ENCODE measurements around the gene VSIG10L2.

VSIG10L2 gene

GRCh38 chr11:125995313-125995712 is 49.5 kb downstream of the VSIG10L2 start:
- Histone ChIP-seq H2BK15ac (ENCODE audit: low read depth, poor library complexity, severe bottlenecking) (no peak overlapping the region), H3K4me1 (ENCODE audit: control insufficient read depth, insufficient read depth, low read depth, low read length) (no peaks in the 10 kb centered on the region), H4K8ac (ENCODE audit: low read length) (no peak overlapping the region), H3K4ac (ENCODE audit: low read depth in 1 of 2, low read length in 2 of 2) (no peak overlapping the region), H2BK120ac (ENCODE audit: low read depth, low read length) (no peak overlapping the region), H3K14ac (ENCODE audit: low read length in 2 of 2) (no peak overlapping the region), H3K4me2 (ENCODE audit: low read length, poor library complexity, severe bottlenecking) (no peak overlapping the region), H2BK12ac (ENCODE audit: low read length in 2 of 2) (no peak overlapping the region), H2AK5ac (ENCODE audit: low read length, severe bottlenecking) (no peak overlapping the region), H3K27me3 (ENCODE audit: control insufficient read depth in 1 of 2, insufficient read depth in 1 of 2, low read length in 2 of 2) (no peaks in the 10 kb centered on the region), H3K27ac (ENCODE audit: low read length, poor library complexity, severe bottlenecking) (no peak overlapping the region), H3K9ac (ENCODE audit: low read length) (peak overlapping the region; percentile 29), H3K4me3 (ENCODE audit: insufficient read depth in 1 of 2, low read depth in 1 of 2, low read length in 2 of 2) (no peak overlapping the region), H3K79me1 (replicated peaks; ENCODE audit: low read length, poor library complexity, severe bottlenecking) (no peaks in the 10 kb centered on the region), H3K18ac (ENCODE audit: low read depth in 1 of 2, low read length in 2 of 2) (no peak overlapping the region), H3K23ac (ENCODE audit: low read length in 2 of 2) (no peak overlapping the region), H3K9me3 (ENCODE audit: control insufficient read depth, low read length) (no peaks in the 10 kb centered on the region), H2BK5ac (ENCODE audit: low read depth, low read length, poor library complexity, severe bottlenecking) (no peak overlapping the region), H3K36me3 (ENCODE audit: control insufficient read depth in 1 of 2, insufficient read depth in 2 of 2, low read depth in 1 of 2, low read length in 2 of 2) (peaks cover 0 to 87% of the 10 kb centered on the region in 2 experiments), H4K91ac (ENCODE audit: low read length) (no peak overlapping the region), H2AFZ (ENCODE audit: low read depth, low read length) (no peak overlapping the region)
- DNase-seq: no peak
- 93% methylated on average over 4 of the region's 5 CpGs for WGBS

- Histone ChIP-seq H2BK5ac (ENCODE audit: low read depth, low read length, poor library complexity, severe bottlenecking) (no peak overlapping the region), H3K4ac (ENCODE audit: low read depth in 1 of 2, low read length in 2 of 2) (no peak overlapping the region), H2BK12ac (ENCODE audit: low read length in 2 of 2) (no peak overlapping the region), H3K9ac (ENCODE audit: low read length) (no peak overlapping the region), H3K4me1 (ENCODE audit: control insufficient read depth, insufficient read depth, low read depth, low read length) (no peaks in the 10 kb centered on the region), H2AFZ (ENCODE audit: low read depth, low read length) (no peak overlapping the region), H3K36me3 (ENCODE audit: control insufficient read depth in 1 of 2, insufficient read depth in 2 of 2, low read depth in 1 of 2, low read length in 2 of 2) (peaks cover 0 to 96% of the 10 kb centered on the region in 2 experiments), H2AK5ac (ENCODE audit: low read length, severe bottlenecking) (no peak overlapping the region), H3K27me3 (ENCODE audit: control insufficient read depth in 1 of 2, insufficient read depth in 1 of 2, low read length in 2 of 2) (no peaks in the 10 kb centered on the region), H3K9me3 (ENCODE audit: control insufficient read depth, low read length) (no peaks in the 10 kb centered on the region), H2BK120ac (ENCODE audit: low read depth, low read length) (no peak overlapping the region), H3K4me2 (ENCODE audit: low read length, poor library complexity, severe bottlenecking) (no peak overlapping the region), H3K4me3 (ENCODE audit: insufficient read depth in 1 of 2, low read depth in 1 of 2, low read length in 2 of 2) (no peak overlapping the region), H3K27ac (ENCODE audit: low read length, poor library complexity, severe bottlenecking) (no peak overlapping the region), H4K91ac (ENCODE audit: low read length) (no peak overlapping the region), H2BK15ac (ENCODE audit: low read depth, poor library complexity, severe bottlenecking) (no peak overlapping the region), H4K8ac (ENCODE audit: low read length) (no peak overlapping the region), H3K79me1 (replicated peaks; ENCODE audit: low read length, poor library complexity, severe bottlenecking) (no peaks in the 10 kb centered on the region), H3K14ac (ENCODE audit: low read length in 2 of 2) (no peak overlapping the region), H3K18ac (ENCODE audit: low read depth in 1 of 2, low read length in 2 of 2) (no peak overlapping the region), H3K23ac (ENCODE audit: low read length in 2 of 2) (no peak overlapping the region)
- WGBS: 97% methylated on average over 5 of the region's 5 CpGs
- no peak for DNase-seq
Observed at GRCh38 chr11:125998267-125998666, 52.4 kb downstream of the VSIG10L2 start.

- H2AK5ac ChIP-seq (ENCODE audit: low read length, severe bottlenecking): no peak overlapping the region
- no peak overlapping the region for H3K4me2 ChIP-seq (ENCODE audit: low read length, poor library complexity, severe bottlenecking)
- 92% methylated on average over 6 of the region's 6 CpGs for WGBS
- no peak overlapping the region for H4K91ac ChIP-seq (ENCODE audit: low read length)
- no peak overlapping the region for H3K27ac ChIP-seq (ENCODE audit: low read length, poor library complexity, severe bottlenecking)
- no peak for DNase-seq
- H3K36me3 ChIP-seq (ENCODE audit: control insufficient read depth in 1 of 2, insufficient read depth in 2 of 2, low read depth in 1 of 2, low read length in 2 of 2): peaks cover 0 to 95% of the 10 kb centered on the region in 2 experiments
- H3K18ac ChIP-seq (ENCODE audit: low read depth in 1 of 2, low read length in 2 of 2): no peak overlapping the region
- no peak overlapping the region for H2BK12ac ChIP-seq (ENCODE audit: low read length in 2 of 2)
- no peak overlapping the region for H2BK120ac ChIP-seq (ENCODE audit: low read depth, low read length)
- H2BK15ac ChIP-seq (ENCODE audit: low read depth, poor library complexity, severe bottlenecking): no peak overlapping the region
- H3K14ac ChIP-seq (ENCODE audit: low read length in 2 of 2): no peak overlapping the region
- peak overlapping the region; percentile 37 for H3K9ac ChIP-seq (ENCODE audit: low read length)
- no peak overlapping the region for H3K23ac ChIP-seq (ENCODE audit: low read length in 2 of 2)
- no peak overlapping the region for H2BK5ac ChIP-seq (ENCODE audit: low read depth, low read length, poor library complexity, severe bottlenecking)
- H3K4me1 ChIP-seq (ENCODE audit: control insufficient read depth, insufficient read depth, low read depth, low read length): no peaks in the 10 kb centered on the region
- H3K4ac ChIP-seq (ENCODE audit: low read depth in 1 of 2, low read length in 2 of 2): no peak overlapping the region
- H3K4me3 ChIP-seq (ENCODE audit: insufficient read depth in 1 of 2, low read depth in 1 of 2, low read length in 2 of 2): no peak overlapping the region
- H3K9me3 ChIP-seq (ENCODE audit: control insufficient read depth, low read length): no peaks in the 10 kb centered on the region
- H3K79me1 ChIP-seq (replicated peaks; ENCODE audit: low read length, poor library complexity, severe bottlenecking): no peaks in the 10 kb centered on the region
- H4K8ac ChIP-seq (ENCODE audit: low read length): no peak overlapping the region
- H3K27me3 ChIP-seq (ENCODE audit: control insufficient read depth in 1 of 2, insufficient read depth in 1 of 2, low read length in 2 of 2): no peaks in the 10 kb centered on the region
- H2AFZ ChIP-seq (ENCODE audit: low read depth, low read length): no peak overlapping the region
Observed at GRCh38 chr11:125999234-125999880, 53.5 kb downstream of the VSIG10L2 start.

GRCh38 chr11:126002181-126002580 is 56.3 kb downstream of the VSIG10L2 start:
- no peaks in the 10 kb centered on the region for H3K9me3 ChIP-seq (ENCODE audit: control insufficient read depth, low read length)
- H2BK15ac ChIP-seq (ENCODE audit: low read depth, poor library complexity, severe bottlenecking): no peak overlapping the region
- H3K4ac ChIP-seq (ENCODE audit: low read depth in 1 of 2, low read length in 2 of 2): no peak overlapping the region
- no peak overlapping the region for H2BK12ac ChIP-seq (ENCODE audit: low read length in 2 of 2)
- no peak overlapping the region for H3K9ac ChIP-seq (ENCODE audit: low read length)
- H3K4me3 ChIP-seq (ENCODE audit: insufficient read depth in 1 of 2, low read depth in 1 of 2, low read length in 2 of 2): no peak overlapping the region
- no peak overlapping the region for H2AFZ ChIP-seq (ENCODE audit: low read depth, low read length)
- no peak overlapping the region for H2AK5ac ChIP-seq (ENCODE audit: low read length, severe bottlenecking)
- no peak overlapping the region for H3K4me2 ChIP-seq (ENCODE audit: low read length, poor library complexity, severe bottlenecking)
- no peaks in the 10 kb centered on the region for H3K4me1 ChIP-seq (ENCODE audit: control insufficient read depth, insufficient read depth, low read depth, low read length)
- H2BK5ac ChIP-seq (ENCODE audit: low read depth, low read length, poor library complexity, severe bottlenecking): no peak overlapping the region
- H2BK120ac ChIP-seq (ENCODE audit: low read depth, low read length): no peak overlapping the region
- no peak for DNase-seq
- H3K23ac ChIP-seq (ENCODE audit: low read length in 2 of 2): no peak overlapping the region
- H3K18ac ChIP-seq (ENCODE audit: low read depth in 1 of 2, low read length in 2 of 2): no peak overlapping the region
- H3K14ac ChIP-seq (ENCODE audit: low read length in 2 of 2): no peak overlapping the region
- H3K79me1 ChIP-seq (replicated peaks; ENCODE audit: low read length, poor library complexity, severe bottlenecking): no peaks in the 10 kb centered on the region
- H3K36me3 ChIP-seq (ENCODE audit: control insufficient read depth in 1 of 2, insufficient read depth in 2 of 2, low read depth in 1 of 2, low read length in 2 of 2): peaks cover 0 to 98% of the 10 kb centered on the region in 2 experiments
- no peak overlapping the region for H4K91ac ChIP-seq (ENCODE audit: low read length)
- no peaks in the 10 kb centered on the region for H3K27me3 ChIP-seq (ENCODE audit: control insufficient read depth in 1 of 2, insufficient read depth in 1 of 2, low read length in 2 of 2)
- H4K8ac ChIP-seq (ENCODE audit: low read length): no peak overlapping the region
- 89% methylated on average over 4 of the region's 4 CpGs for WGBS
- no peak overlapping the region for H3K27ac ChIP-seq (ENCODE audit: low read length, poor library complexity, severe bottlenecking)
